HL-60 (cell line): Measurements from ENCODE around the gene ANO6.

Source experiments
- CTCF ChIP-seq: IDR thresholded peaks from one replicate; pipeline ENCODE4 v1.5.1; 2011; ENCODE audit warnings: low read length, control low read depth, inconsistent platforms; ENCODE audit not compliant: insufficient read depth
- GABPA ChIP-seq: IDR thresholded peaks from 2 replicates; pipeline ENCODE4 v1.6.1; 2012; ENCODE audit warnings: low read depth
- POLR2AphosphoS5 ChIP-seq: IDR thresholded peaks from 2 replicates; pipeline ENCODE4 v1.6.1; 2012; ENCODE audit warnings: low read depth
- REST ChIP-seq: IDR thresholded peaks from 2 replicates; pipeline ENCODE4 v1.6.1; 2012; ENCODE audit warnings: low read depth; ENCODE audit not compliant: insufficient replicate concordance

GRCh38 chr12:45231515-45232145 is 15.7 kb downstream of the ANO6 start:
- TF ChIP-seq CTCF (no peak), POLR2AphosphoS5 (no peak), REST (no peak), GABPA (no peak)
